Measurements from ENCODE around the gene SYT3.
A peak's percentile ranks its signal among the peaks of the same experiment; 100 is the strongest.

SYT3 gene

GRCh38 chr19:50639121-50640112 lies at the start of gene SYT3:
Gene SYT3, minus strand, starts transcription at chr19:50639881. Its CDS starts 2,470 bp downstream, at chr19:50637411.
- DNase-seq (ENCODE audit: low read depth in 1 of 2, low spot score in 1 of 2): peak in 1 of 2 donors; percentile 24

GRCh38 chr19:50688766-50689165 lies 49.1 kb upstream of the SYT3 start:
- no peak for DNase-seq (ENCODE audit: low read depth in 1 of 2, low spot score in 1 of 2)

- DNase-seq (ENCODE audit: low read depth in 1 of 2, low spot score in 1 of 2): no peak
Measured at GRCh38 chr19:50686310-50687032, 46.8 kb upstream of the SYT3 start.

GRCh38 chr19:50679177-50680125 lies 39.8 kb upstream of the SYT3 start:
- DNase-seq (ENCODE audit: low read depth in 1 of 2, low spot score in 1 of 2): peak; percentile 57 to 65

- no peak for DNase-seq (ENCODE audit: low read depth in 1 of 2, low spot score in 1 of 2)
Measured at GRCh38 chr19:50678323-50678722, 38.6 kb upstream of the SYT3 start.

GRCh38 chr19:50677636-50678035 lies 38.0 kb upstream of the SYT3 start:
- DNase-seq (ENCODE audit: low read depth in 1 of 2, low spot score in 1 of 2): no peak

- no peak for DNase-seq (ENCODE audit: low read depth in 1 of 2, low spot score in 1 of 2)
Measured at GRCh38 chr19:50676625-50677197, 37.0 kb upstream of the SYT3 start.

- no peak for DNase-seq (ENCODE audit: low read depth in 1 of 2, low spot score in 1 of 2)
Measured at GRCh38 chr19:50673118-50673517, 33.4 kb upstream of the SYT3 start.

- no peak for DNase-seq (ENCODE audit: low read depth in 1 of 2, low spot score in 1 of 2)
Measured at GRCh38 chr19:50670102-50670380, 30.4 kb upstream of the SYT3 start.

- DNase-seq (ENCODE audit: low read depth in 1 of 2, low spot score in 1 of 2): peak; percentile 6 to 16
Measured at GRCh38 chr19:50669302-50670101, 29.8 kb upstream of the SYT3 start.

GRCh38 chr19:50668879-50669278 lies 29.2 kb upstream of the SYT3 start:
- no peak for DNase-seq (ENCODE audit: low read depth in 1 of 2, low spot score in 1 of 2)

- DNase-seq (ENCODE audit: low read depth in 1 of 2, low spot score in 1 of 2): no peak
Measured at GRCh38 chr19:50668416-50668815, 28.7 kb upstream of the SYT3 start.

- no peak for DNase-seq (ENCODE audit: low read depth in 1 of 2, low spot score in 1 of 2)
Measured at GRCh38 chr19:50667759-50668231, 28.1 kb upstream of the SYT3 start.

GRCh38 chr19:50667177-50667758 lies 27.6 kb upstream of the SYT3 start:
- no peak for DNase-seq (ENCODE audit: low read depth in 1 of 2, low spot score in 1 of 2)

GRCh38 chr19:50666346-50667176 lies 26.9 kb upstream of the SYT3 start:
- no peak for DNase-seq (ENCODE audit: low read depth in 1 of 2, low spot score in 1 of 2)

GRCh38 chr19:50664204-50664603 lies 24.5 kb upstream of the SYT3 start:
- no peak for DNase-seq (ENCODE audit: low read depth in 1 of 2, low spot score in 1 of 2)

GRCh38 chr19:50663482-50663790 lies 23.8 kb upstream of the SYT3 start:
- no peak for DNase-seq (ENCODE audit: low read depth in 1 of 2, low spot score in 1 of 2)

- DNase-seq (ENCODE audit: low read depth in 1 of 2, low spot score in 1 of 2): no peak
Measured at GRCh38 chr19:50662651-50663481, 23.2 kb upstream of the SYT3 start.
